Cortex of kidney (tissue), 1 donor: ENCODE data around the gene ANKRD63.

Source experiments
- DNase-seq: peaks from one replicate; lab custom pipeline; 2025; lab: John Stamatoyannopoulos, UW

Gene ANKRD63

DNA sequence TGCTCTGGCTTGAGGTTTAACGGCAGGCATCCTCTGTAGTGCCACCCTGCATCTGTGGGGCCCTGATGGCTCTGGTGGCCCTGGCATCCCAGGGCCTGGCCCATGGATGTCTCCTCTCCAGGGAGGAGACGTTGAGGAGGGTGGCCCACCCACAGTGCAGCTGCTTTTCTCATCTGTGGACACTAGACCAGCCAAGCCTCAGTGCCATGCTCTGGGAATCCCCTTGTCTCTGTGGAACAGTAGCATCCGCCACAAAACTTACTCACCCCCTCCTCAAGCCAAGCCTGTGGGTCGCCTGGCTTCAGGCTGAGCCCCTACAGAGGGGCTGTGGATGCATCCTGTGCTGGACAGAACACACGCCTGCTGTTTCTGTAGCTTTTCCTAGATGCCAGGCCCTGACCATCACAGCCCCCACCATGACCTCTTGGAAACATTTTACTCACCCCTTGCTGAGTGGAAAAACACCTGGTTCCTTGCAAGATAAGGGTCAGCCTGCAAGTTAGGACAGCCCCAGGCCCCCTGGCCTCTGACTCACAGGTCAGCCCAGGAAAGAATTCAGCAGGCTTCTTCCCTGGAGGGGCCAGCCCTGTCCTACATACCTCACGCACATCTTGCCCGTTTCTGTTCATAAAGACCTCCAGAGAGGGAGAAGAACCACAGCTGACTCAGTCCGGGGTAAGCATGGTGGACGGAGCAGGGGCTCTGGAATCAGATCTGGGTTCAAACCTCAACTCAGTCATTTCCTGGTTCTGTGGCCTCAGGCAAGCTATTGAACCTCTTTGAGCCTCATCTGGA lies 25.0 kb downstream of the ANKRD63 start:
- DNase-seq, result no peak

DNA sequence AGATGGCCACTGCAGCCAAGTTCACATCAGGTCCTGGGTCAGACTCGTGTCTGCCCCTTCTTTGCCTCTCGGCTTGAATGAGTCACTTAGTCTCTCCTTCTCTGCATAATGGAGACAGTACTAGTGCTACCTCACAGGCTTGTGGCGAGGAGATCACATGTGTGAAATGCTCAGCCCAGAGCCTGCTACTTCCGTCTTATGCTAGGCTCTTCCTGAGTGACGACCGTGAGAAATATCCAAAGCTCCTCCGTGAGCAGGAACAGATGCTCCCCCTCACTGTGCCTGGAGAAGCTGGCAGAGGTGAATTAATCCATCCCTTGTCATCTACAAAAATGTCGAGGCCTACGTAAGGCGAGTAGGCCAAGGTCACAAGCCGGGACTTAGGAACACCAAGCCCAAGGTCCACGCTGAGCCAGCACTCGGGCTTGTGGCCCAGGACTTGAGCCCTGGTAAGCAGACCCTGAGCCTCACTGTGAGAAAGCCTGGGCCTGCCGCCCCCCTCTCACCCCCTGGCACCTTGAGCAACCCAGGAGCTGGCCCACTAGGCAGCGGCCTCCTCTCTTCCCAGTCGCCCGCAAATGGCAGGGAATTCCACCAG lies 26.1 kb downstream of the ANKRD63 start:
- no peak for DNase-seq

DNA sequence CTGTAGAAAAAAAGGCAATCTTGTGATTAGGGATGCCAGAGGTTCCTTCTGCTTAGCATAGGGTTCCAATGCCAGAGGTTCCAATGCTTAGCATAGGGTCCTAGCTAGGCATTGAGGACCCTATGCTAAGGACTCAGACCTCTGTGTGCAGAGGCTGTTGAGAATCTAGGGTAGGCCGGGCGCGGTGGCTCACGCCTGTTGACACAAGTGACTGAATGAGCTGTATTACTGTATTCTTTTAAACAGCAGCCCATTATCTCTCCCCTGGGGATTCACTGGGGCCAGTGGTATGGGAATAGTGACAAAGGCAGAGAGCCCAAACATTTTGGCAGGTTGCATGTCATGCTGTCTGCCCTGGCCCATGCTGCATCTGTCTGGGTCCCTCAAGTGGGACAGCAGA lies 27.8 kb downstream of the ANKRD63 start:
- DNase-seq, result no peak

DNA sequence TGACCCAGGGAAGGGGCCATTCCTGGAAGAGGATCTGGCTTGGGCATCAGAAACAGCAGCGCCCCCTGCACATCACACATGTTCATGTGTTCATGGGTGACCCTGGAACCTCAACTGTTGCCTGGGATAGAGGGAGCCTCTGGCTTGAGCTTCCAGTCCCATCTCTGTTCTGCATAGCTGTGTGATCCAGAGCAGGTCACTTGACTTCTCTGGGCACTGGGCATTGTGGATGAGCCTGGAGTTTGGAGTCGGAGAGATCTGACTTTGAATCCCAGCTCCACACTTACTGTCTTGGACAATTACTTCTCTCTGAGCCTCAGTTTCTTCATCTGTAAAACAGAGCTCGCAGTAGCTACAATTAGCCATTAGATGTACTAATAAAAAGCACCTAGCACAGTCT lies 28.4 kb downstream of the ANKRD63 start:
- DNase-seq, result no peak

DNA sequence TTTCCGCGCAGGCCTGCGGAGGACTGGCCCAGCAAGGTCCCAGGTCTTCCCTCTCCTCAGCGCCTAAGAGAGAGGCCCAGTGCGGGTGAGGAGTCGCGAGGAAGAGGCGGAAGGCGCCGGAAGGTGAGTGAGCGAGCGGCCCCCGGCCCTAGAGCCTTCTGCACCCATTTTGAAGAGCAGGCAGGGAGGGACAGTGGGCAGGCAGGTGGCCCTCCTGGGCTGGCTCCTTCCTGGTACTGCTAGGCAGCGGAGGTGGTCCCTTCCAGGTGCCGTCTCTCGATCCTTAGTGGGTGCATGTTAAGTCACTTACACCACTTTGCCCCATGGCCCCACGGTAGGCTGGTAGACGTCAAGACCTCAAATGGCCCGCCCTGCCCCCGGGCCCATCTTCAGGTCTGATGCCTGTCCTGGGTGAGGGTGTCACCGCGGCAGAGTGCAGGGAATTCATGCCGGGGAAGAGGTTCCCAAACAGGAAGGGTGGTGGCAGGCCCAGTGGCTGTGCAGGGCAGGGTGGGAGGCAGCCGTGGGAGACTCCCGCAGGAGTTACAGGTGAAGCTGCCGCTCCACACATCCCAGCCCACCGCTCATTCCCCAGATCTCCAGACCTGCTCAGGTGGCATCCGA lies 29.6 kb downstream of the ANKRD63 start:
- DNase-seq, result no peak

DNA sequence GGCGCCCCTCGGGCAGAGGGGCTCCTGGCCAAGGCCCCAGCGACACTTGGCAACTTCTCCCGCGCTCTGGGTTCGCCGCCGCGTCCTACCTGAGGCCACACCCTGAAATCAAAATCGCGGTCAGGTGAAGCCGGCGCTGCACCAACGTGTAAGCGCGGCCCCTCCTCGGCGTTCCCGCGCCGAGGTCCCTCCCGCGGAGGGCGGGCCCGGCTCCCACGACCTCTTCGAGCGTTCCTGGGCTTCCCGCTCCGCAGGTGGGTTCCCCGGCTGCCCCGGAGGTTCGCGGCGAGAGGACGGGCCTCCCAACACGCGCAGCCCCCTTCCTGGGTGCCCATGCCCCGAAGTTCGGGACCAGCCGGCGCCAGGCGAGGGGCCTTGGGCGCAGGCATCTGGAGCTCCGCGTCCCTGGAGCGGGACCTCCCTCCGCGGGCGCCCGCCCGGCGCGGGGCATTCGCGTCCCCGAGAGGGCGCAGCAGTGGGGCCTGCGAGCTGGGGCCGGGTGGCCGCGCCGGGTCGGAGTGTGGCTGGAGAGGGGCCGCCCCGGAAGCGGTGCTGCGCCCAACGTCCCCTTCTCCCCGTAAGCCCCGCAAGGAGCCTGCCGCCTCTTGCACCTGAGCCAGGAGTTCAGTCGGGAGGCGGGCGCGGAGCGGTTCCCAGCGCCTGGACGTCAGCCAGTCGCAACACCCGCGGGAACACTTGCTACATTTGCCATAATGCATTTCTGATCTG lies 30.3 kb downstream of the ANKRD63 start:
- DNase-seq, result no peak

DNA sequence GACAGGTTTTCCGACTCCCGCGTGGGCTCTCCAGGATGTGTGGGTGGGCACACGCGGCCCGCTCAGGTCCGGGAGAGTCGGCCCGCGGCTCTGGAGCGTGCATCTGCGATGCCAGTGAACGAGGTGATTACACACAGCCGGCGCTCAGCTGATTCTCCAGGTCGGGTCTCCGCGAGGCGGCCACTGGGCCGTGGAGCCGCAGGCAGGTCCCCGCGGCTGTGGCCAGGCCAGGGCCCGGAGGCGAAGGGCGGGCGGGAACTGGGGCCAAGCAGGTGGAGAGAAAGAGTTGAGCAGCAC lies 30.8 kb downstream of the ANKRD63 start:
- no peak for DNase-seq

DNA sequence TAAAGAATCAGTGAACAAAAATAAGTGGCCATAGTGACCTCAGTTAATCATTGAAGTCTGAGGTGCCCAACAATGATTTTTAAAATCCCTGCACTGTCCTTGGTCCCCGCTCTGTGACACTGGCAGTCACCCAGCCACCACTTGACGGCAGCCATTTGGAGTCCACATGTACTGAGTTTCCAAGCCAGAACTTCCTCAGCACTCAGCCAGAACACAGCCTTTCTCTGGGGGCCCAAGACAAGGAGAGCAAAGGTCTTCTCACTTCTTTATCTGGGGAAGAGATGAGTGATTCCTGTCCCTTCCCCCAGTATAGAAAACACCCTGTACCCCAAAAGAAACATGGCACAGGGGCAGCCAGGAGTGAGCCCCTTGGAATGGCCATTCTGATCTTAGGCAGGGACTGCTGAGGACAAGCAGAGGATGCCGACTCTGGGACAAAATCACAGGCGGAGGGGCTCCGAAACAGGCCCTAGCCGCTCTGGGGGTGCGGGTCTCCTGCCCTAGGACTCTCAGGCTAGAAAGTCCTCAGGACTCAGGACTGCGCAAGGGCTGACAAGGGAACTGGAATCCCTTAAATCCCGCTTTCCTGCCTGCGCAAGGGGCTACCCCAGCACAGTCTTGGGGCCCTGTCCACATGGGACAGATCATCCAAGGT lies 31.3 kb downstream of the ANKRD63 start:
- no peak for DNase-seq

DNA sequence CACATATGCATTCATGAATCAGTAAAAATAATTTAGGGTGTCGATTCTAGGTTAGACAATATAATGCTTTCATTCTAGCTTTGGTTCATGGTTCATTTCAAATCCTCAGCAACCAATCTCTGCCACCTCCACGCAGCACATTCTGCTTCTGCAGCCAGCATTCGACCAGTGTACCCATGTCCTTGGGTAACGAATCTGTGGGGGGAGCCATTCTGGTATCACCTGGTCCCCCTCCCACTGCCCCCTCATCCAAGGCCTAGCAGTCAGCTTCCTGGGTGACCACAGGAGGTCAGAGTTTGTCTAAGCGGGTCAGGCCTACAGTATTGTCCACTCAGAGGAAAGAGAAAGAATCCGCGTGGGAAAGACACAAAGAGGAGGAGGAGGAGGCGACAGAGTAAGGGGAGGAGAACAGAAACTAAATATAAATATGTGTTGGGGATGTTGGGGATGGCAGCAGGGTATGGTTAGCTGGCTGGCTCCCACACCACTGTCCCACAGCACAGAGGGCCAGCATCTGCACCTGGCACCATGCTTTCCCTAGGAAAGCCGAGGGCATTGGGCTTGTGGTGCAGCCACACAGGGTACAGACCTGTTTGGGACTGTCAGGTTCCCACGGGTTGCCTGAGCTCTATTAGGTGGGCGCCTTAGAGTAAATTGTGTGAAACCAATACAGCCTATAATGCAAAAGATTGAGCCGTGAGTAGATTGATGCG lies 31.9 kb downstream of the ANKRD63 start:
- DNase-seq, result no peak

DNA sequence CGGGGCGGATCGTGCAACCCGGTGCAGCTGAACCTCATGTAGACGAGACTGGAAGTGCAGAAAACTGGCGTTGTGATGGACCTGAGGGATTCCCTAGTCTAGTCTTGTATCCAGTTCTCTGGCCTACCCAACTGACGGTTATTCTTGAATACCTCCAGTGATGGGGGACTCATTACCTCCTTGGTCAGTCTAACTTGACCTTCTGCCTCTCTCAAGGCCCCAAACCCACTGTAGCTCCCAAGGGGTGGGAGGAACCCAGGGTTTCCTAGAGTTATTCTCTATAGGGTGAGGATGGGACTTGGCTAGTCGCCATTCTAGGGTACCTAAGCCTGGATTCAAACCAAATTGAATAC lies 32.6 kb downstream of the ANKRD63 start:
- DNase-seq, result no peak

DNA sequence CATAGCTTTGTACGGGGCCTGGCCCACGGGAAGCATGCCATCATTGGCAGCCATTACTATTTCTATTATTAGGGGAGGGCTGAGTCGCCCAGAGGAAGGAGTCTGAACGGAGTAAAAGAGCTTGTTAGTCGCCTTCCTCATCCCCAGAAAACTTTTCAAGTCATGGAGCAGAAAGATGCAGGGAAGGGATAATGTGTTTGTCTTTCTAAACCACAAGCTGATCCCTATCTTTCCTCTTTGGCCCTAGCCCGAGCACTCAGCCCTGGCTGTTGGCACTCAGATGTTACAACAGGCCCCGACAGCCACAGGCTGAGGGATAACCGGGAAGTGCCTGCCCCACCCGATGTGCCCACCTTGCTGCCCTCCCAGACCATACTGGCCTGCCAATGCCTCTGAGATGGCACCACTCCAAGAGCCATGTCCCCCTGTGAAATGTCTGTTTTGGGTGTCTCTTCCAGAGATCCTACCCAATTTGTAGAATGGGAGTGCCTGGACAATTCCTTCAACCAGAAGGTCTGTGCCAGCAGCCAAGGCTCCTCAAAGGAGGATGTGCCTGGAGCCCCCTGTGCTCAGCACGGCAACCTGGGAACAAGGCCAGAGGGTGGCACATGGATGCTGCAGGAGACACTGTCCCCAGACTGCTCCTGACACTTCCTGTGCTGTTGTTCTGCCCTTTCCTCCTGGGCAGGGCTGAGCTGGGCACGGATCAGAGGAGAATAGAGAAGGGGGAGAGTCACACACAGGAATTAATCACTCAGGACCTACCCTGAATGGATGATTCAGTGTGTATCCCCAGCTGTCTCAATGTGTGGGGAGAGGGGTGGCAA lies 33.2 kb downstream of the ANKRD63 start:
- no peak for DNase-seq

DNA sequence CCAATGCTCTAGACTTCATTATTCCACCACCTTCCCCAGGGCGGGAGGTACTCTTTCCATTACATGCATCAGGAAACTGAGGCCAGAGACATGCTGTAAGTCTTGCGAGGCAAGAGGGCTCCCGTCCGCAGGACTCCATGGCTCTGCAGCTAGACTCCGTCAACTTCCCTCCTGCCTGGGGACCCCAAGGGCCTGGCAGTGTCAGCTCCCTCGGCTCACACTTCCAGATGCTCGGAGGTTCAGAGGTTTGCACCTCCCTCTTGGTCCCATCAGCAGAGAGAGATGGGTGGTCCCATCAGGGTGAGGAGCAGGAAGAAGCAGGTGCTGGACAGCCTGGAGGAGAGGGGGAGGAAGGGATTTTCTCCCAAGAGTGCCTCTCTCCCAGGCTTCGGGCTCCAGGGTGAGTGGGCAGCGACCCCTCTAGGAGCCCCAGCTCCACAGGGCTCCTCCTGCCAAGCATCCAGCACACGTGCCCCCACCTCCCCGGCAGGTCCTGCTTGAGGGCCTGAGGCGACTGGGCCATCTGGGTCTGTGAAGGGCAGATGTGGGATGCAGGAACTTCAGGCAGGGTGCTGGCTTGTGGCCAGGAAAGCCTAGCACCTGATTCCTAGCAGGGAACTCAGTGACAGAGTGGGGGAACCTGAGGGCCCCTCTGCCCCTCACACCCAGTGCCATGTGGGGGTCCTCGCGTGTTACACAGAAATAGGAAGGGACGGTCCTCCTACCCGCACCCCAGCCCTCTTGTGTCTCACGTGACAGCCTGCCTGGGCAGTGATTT lies 34.7 kb downstream of the ANKRD63 start:
- no peak for DNase-seq

DNA sequence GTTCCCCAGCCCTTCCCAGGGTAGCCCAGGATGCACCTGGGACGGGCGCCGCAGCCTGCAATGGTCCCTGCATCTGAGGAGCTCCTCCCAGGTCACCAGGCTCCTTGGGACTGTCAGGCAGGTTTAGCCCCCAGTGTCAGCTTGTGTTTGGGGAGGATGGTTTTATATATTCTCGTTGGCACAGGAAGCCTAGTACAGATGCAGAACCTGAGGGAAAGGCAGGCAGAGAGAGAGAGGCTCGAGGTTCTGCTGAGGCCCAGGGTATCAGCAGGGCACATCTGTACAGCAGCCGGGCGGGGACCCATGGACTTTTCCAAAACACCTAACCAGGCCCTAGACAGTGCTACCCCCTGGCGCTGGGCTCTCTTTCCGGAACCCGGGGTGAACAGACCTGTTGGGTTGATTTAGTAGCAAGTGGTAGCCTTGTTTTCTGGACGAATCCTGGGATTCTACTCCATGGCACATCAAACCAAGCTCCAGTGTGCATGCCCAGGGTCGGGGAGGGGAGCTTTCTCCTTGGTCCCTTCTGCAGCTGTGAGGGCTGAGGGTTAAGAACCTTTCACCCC lies 35.4 kb downstream of the ANKRD63 start:
- no peak for DNase-seq

DNA sequence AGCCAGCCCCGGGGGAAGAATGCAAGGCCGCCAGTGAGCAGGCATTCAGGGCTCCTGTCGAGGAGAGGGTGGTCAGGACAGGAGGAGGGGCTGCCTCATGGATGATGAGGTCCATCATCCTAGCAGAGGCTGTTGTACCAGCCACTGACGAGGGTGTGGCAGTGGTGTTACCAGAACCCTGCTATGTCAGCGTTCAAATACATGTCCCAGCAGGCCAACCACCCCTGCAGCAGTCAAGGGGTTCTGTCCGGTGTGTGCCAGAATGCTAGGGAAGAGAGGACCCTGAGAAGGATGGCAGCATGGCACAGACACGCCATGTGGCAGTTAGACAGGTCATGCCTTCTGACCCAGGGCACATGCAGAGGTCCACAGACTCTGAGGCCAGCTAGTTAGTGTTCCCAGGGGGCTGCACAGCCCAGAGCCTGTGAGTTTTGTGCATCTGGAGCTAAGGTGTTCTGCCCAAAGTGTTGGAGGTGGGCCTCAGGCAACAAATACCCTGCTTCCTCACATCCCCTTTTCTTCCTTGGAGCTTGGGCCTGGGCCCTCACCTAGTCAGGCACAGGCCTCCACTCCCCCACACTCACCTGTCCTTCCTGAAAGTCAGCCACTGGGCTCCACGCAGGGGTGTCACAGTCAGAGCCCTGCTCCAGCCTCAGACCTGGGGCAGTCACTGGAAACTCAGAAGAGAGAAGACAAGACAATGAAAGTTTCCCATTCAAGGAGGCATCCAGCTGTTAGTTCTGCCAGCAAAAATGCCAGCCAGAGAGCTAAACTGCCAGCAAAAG lies 36.2 kb downstream of the ANKRD63 start:
- no peak for DNase-seq

DNA sequence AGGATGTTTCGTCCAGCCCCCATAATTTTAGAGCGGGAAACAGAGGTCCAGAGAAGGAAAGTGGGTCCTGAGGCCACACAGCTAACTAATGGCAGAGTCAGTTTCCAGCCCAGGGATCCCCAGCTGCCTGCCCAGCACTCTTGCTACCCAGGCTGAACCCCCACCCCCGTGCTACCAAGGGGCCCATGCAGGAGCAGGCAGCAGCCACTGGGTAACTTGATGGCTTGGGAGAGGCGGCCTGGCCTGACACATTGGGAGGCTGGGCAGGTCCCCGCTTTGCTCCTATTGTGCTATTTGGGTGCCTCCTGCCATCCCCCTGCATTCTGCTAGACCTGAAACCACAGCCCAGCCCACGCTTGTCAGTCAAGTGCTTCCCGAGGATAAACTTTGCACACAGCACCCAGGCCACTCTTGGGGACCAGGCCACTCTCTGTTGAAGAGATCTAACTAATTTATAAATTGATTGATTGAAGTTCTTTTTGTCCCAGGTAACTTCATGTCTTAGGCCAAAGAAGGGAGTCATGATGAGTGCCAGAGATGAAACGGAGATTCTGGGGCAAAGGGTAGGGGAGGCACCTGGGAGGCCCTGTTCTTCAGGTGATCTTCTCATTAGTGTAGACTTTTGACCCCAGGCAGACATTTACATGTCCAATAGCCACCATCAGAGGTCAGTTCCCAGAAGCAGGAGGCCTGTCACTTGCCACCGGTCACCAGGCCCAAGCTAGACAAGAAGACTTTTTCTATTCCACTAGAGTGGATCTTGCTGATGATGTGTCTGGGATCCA lies 37.0 kb downstream of the ANKRD63 start:
- no peak for DNase-seq

DNA sequence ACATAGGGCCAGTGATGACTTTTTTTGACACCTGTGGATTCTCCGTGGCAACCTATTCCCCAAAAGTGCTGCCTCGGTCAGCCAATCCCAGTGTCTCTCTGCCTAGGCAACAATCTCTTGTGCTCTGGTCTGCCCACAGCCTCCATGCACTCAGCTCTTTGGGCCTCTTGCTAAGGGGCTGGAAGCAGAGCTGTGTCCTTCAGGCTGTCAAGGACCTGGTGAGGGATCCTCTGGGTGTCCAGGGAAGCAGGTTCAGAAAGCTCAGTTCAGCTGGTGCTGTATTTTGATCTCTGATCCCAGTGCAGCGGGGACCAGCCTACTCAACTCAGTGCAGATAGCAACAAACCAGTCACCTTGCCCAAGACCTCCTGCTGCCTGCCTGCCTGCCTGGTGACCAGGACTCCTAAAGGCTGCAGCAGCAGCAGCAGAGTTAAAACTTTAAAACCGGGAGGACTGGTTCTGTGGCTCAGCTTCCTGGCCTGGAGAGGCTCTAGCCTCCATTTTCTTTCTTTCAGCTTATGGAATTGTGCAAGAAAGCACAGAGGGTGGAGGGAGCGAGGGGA lies 37.8 kb downstream of the ANKRD63 start:
- DNase-seq, result no peak

DNA sequence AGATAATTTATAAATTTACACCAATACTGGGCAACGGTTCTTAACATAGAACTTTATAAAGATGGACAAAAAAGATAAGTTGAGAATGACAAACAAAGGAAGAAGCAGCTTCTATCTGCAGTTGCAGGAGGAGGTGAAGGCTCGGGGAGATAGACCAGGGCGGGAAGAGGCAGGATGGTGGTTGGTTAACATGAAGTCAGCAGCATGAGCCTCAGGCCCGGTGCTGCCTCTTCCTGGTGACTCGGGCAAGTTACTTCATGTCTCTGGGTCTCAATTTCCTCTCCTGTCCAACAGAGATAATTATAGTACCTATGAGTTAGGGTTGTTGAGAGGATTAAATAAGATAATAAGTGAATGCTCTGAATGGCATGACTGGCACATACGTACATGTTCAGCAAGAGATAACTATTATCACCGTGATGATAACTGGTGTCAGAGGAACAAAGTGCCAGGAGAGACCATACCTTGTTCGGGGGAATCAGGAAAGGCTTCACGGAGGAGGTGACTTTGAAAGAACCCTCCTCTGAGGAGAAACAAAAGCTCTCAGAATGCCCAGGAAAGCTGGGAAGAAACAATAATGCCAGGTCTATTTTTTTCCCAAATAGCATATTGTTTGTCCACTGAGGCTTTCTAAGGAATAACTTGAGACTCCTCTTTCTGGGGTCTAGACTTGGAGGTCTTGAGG lies 39.6 kb downstream of the ANKRD63 start:
- DNase-seq, result no peak
